NCI-H146 treated with DMSO at 0.1 percent for 48 hours (cell line): Measurements from ENCODE around the gene ERH.
"Not testable (repeated sequence)": the region's sequence is repeated elsewhere in the genome, so short reads cannot be mapped to it uniquely, and the experiment has no call there.

Source experiments
- DNase-seq: peaks from one replicate; lab custom pipeline; 2025; ENCODE audit not compliant: unreplicated experiment; lab: John Stamatoyannopoulos, UW

ERH gene

DNA sequence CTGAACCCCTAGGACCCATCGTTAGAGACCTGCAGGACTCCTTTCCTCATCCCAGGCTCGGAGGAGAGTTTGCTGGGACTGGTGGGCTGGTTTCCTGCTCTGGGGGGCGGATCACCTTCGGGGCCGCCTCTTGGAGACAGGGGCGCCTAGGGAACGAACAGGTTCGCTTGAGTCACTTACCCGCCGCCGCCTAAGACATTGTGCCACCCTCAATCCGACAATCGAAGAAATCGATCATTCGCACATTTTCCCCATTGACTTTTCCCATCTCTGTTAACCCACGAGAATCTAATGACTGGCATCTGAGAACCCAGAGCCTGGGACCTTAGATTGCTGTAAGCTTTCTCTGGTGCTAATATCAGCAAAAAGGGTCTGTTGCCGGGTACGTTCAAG, 715 bp upstream of the ERH start:
- no peak for DNase-seq

DNA sequence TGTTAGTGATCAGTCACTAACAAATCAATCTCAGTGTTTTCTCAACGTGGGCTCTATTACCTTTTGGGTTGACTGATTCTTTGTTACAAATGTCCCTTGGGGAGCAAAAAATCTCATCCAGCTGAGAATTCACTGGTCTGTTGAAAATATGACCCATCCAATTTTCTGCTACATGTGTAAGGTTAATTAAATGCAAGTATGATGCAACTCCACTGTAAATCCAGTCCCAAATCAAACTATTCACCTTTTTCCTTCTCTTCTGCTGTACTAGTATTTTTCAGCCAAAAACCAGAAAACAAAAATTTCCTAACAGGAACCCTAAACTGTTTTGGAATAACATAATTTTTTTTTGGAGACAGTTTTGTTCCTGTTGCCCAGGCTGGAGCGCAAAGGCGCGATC, 2.2 kb downstream of the ERH start:
- no peak for DNase-seq

DNA sequence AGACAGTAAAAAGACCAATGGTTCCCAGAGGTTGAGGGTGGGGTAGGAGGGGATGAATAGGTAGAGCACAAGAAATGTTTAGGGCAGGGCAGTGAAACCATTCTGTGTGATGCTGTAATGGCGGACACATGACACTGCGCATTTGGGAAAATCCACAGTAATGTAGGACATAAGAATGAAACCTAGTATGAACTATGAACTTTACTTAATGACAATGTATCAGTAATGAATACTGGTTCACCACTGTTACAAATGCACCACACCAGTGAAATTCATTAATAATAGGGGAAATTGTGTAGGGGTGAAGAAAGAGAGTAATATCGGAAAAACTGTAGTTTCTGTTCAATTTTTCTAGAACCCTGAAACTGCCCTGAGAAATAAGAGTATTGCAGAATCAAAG, 5.6 kb downstream of the ERH start:
- DNase-seq, result no peak

DNA sequence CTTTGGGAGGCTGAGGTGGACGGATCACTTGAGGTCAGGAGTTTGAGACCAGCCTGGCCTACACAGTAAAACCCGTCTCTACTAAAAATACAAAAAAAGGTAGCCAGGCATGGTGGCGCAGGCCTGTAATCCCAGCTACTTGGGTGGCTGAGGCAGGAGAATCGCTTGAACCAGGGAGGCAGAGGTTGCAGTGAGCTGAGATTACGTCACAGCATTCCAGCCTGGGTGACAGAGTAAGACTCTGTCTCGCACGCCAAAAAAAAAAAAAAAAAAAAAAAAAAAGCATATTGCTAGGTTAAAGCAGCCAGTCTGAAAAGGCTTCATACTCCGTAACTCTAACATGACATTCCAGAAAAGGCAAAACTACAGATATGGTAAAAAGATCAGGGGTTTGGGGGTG, 6.7 kb downstream of the ERH start:
- DNase-seq, result not testable (repeated sequence)

DNA sequence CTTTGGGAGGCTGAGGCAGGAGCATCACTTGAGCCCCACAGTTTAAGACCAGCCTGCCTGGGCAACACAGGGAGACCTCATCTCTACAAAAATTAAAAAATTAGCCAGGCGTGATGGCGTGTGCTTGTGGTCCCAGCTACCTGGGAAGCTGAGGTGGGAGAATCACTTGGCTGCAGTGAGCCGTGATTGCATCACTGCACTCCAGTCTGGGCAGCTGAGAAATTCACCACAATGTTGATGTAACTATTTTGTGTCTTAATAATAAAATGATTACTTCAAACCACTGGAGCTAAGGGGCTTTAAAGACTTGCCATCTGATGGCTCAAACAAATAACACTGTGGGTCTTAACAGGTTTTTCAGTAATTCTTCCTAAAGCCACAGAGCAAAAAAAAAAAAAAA, 10.8 kb downstream of the ERH start:
- DNase-seq, result no peak

DNA sequence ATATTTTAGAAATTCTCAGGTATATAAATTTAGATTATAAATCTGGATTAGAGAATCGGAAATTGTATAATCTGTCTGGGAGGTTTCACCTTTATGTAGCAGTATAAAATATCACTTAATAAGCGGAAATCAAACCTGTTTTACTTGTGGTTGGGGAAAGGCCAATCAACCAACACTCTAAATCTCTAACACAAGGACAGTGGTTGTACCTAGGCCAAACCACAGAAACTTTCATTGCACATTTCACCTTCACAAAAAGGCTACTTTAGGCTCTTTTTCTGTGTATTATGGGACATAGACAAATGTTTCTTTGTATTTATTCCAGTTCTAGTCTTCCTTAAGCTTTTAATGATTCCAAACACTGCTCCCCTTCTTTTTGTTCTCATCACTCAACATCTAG, 19.8 kb downstream of the ERH start:
- no peak for DNase-seq

DNA sequence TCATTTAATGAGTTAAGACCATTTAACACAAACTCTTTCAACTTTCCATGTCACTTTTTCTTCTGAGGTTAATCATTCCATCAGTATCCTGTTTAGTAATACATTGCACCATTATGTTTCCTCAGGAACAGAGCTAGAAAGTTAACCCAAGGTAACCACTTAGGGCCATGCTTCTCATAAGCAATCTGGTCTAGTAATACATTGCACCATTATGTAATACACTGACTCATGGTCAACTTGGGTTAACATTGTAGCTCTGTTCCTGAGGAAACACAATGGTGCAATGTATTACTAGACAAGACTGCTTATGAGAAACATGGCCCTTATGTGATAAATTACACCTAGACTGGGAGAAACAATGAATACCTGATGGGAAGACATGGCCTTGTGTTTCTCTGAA, 21.7 kb downstream of the ERH start:
- DNase-seq, result no peak

DNA sequence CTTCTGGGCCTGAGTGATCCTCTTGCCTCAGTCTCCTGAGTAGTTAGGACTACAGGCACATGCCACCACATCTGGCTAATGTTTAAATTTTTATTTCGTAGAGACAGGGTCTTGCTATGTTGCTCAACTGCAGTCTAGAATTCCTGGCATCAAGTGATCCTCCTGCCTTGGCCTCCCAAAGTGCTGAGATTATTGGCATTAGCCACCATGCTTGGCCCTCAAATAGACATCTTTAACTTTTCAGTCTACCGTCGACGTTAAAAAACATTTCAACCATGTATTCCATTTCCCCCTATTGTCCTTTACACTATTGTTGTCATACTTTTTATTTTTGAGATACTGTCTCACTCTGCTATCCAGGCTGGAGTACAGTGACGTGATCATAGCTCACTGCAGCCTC, 22.4 kb downstream of the ERH start:
- no peak for DNase-seq

DNA sequence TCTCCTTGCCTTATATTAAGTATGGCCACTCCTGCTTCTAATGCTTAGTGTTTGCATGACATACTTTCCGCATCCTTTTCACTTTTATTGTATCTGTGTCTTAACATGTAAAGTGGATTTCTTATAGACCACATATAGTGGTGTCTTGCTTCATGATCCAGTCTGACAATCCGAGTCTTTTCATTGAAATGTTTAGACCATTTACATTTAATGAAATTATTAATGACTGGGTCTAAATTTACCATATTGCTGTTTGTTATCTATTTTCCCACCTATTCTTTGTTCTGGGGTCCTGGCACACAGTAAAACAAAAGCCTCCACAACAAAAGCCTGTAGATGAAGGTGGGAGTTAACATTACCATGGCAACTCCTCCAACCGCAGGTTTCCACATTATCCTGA, 22.9 kb downstream of the ERH start:
- DNase-seq, result no peak

DNA sequence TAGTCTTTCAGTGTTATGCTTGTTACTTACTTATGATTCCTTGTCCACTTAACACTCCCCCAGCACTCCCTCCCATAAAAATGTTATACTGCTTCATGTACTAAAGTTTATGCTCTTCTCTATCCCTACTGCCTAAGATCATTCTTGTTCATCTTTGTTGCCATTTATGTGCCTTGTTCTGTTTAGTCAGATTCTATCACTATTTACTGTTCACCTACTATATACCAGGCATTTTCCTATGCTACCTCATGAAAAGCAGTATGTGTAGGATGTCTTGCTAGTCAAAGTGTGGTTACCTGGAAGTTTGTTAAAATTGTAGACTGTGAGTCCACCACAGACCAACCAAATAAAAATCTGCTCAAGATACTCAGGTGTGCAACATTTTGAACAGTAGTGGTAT, 23.9 kb downstream of the ERH start:
- no peak for DNase-seq

DNA sequence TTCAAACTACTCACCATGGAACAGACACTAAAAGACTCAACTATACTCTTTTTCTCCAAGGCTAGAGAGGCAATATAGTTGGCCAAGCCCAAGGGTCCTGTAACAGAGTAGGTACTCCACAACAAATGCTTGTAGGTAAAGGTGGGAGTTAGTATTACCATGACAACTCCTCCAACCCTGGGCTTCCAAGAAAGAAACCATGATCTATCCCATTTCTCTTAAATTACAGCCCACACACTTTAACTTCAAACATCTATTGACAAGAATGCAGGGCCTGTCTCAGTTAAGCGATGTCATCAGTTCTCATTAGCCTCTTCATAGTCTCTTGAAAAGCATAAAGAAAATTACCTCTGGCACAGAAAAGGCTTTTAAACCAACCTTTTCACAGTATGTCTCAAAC, 25.0 kb downstream of the ERH start:
- DNase-seq, result no peak

DNA sequence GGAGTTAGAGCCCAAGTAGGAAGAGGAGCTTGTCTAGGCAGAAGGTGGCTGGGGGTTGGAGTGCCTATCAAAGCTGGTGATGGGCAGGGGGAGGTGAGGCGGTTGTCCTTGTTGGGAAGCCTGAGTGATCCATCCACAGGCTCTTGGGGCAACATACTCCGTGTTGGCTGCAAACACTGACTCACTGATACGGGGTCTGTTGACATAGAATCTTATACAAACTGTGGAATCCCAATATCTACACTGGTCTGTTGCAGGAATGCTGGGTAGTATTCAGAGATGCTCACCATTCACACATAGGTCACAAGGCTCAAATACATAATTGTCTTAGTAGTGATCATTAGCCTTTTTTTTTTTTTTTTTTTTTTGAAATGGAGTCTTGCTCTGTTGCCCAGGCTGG, 26.0 kb downstream of the ERH start:
- no peak for DNase-seq

DNA sequence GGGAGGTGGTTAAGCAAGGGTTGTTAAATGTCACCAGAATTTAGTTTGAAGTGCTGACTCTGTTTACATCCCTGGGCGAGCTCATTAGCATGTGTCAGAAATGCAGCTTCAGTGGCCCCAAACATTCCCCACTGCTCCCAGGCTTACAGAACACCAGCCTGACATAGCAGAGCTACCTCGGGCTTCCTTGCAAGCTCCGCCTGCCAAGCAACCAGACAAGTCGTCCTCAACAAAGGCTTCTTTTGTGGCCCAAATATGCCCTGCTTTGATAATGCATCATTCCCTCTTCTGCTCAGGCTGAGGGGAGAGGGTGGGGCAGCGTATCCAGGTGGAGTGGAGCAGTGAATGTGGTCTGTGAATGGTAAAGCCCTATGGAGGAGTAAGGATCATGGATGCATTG, 28.0 kb downstream of the ERH start:
- no peak for DNase-seq

DNA sequence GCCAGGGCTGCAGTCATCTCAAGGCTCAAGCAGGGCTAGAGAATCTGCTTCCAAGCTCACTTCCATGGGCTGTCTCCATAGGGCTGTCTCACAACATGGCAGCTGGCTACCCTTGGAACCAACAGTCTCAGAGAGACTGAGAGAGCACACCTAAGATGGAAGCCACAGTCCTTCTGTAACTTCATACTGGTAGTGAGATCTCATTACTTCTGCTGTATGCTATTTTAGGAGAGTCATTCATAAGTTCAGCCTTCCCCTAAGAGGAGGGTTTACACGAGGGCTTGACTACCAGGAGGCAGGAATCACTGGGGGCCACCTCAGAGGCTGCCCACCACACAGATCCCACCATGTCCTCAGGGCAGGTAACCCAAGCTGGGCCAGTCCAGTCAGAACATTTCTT, 29.7 kb downstream of the ERH start:
- no peak for DNase-seq

DNA sequence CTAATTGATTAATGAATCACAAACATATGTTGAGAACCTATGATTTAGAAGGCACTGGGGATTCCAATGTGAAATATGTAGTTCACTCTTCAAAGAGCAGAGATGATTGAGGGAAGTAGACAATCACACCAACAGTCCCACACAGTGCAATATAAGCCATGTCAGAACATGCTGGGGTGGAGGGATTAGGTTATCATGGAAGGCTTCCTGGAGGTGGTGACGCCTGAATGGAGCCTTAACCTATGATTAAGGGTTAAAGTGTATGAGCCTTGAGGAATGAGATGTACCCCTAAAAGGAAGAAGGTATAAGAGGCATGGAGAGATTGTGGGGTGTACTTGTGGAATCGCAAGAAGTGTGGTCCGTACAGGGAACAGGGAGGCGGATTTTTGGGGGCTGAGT, 31.3 kb downstream of the ERH start:
- DNase-seq, result no peak

DNA sequence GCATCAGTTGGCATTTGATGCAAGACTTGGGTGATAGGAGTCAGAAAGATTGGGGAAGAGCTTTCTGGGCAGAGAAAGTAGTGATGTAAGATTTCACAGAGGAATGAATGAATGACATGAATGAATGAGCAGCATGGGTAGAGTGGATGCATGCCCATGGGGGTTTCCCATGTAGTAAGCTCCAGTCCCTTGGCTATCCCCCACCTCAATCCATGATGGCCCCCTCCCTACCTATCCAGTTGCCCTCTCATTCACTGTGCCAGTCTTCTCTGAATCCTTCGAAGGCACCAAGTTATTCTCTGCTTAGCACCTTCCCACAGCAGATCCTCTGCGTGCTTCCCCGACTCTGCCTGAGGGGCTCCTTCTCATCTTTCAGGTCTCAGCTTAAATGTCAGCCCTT, 32.0 kb downstream of the ERH start:
- DNase-seq, result no peak

DNA sequence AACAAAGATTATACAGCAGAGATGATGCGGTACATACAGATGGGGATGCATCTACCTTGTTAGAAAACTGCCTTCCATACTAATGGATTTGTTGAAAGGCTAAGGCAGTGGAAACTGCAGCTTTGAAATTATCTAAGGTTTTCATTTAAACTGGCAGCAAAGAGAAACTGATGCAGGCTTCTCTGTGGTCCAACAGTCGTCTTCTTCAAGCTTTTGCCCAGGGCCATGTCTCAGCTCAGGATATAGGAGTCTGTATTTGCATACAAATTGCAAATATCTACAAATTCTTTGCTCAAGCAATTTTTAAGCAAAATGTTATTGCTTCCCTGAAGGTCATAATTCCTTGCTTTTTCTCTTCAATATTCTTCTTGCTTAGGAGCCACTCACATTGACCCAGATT, 33.7 kb downstream of the ERH start:
- no peak for DNase-seq

DNA sequence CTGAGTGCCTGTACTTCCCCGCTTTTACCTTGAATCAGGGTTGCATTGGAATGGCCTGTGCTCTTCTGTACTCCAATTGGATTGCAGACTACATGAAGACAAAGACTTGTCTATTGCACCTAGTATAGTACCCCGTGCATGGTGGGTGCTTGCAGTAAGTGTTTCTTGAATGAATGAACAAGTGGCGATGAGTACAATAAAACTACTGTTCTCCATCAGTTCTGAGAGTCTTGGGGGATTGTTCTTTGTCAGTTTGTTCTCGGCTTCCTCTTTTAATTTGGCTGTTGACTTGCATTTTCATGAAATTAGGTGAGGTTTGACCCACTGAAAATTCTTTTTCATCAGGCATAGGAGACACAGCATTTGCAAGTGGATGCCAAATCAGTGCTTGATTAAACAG, 34.1 kb downstream of the ERH start:
- no peak for DNase-seq

DNA sequence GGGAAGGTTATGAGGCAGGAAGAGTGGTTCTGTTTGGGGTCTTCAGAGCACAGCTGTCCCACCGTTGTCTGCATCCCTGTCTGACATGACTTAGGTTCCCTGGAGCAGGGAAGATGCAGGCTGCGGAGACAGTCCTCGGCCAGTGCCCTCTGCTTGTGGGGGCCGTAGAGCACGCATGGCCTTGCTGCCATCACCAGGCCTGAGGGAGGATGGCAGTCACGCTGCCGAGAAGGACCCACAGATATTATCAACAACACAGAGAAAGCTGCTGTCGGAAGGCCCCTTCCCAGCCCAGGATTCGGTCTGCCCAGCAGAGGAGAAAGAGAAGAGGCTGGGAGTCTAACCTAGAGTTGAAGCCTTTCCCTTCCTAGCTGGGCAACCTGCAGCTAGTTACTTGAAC, 35.0 kb downstream of the ERH start:
- no peak for DNase-seq

DNA sequence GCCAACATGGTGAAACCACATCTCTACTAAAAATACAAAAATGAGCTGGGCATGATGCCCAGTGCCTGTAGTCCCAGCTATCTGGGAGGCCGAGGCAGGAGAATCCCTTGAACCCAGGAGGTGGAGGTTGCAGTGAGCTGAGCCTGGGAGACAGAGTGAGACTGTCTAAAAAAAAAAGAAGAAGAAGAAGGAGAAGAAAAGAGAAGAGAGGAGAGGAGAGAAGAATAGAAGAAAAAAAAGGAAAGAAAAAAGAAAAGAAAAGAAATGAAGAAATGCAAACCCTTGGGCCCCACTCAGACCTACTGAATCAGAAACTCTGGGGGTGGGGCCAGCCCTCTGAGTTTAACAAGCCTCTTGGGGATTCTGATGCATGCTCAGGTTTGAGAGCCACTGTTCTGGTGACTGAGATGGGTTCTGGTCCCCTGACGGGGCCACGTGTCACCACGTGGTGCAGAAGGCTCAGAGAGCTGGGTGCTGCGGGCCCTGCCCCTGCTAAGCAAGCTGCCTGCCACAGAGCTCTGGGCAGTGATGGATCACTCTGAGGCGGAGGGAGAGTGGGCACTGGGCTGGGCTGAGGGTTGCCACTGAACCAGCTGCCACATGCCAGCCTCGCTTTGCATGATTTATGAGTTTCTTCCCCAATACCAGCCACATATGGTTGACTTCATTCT, 37.5 kb downstream of the ERH start:
- DNase-seq, result no peak

DNA sequence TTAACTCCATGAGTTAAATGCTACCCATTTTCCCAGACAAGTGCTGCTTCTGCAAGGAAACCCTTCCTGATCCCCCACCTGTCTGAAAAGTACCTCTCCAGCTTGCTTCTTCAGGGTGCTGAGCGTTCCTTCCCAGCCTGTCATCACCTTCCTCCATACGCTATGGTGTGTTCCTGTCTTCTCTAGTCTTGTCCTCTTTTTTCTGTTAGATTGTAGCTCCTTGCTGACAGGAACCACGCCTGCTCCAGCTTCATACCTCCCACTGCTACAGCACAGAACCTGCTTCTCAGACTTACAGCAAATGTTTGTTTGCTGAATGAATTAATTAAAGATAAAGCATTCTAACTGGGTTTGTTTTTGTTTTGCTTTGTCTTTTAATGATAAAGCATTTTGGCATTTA, 39.1 kb downstream of the ERH start:
- DNase-seq, result no peak

DNA sequence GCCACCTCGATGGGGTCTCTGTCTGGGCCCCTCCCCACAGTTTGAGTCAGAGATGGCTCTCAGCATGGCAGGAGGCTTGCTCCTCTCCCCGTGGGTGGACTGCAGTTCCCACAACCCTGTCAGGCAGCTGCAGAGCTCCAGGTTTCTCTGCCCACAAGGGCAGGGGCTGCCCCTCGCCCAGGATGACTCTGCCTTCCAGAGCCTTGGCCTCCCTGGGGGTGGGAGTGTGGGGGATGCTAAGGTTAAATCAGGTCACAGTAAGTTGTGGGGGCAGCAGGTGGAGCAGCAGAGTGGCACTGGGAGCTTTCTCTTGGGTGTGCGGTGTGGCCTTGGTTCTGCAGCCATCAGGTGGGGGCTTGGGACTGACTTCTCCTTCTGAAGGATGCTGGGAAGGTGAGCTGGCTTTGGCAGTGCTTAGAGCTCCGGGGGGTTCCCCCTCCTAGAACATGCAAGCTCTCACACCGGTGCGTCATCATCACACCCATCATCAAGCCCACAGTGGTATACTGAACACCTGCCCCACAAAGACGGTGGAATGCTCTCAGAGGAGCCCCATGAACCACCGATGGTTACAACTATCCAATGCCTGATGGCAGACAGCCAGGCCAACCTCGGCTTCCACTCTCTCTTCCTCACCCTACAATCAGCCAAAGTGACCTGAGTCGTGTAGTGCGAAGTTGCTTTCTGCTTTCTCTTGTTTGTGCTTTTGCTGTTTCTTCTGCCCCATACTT, 39.7 kb downstream of the ERH start:
- DNase-seq, result no peak

DNA sequence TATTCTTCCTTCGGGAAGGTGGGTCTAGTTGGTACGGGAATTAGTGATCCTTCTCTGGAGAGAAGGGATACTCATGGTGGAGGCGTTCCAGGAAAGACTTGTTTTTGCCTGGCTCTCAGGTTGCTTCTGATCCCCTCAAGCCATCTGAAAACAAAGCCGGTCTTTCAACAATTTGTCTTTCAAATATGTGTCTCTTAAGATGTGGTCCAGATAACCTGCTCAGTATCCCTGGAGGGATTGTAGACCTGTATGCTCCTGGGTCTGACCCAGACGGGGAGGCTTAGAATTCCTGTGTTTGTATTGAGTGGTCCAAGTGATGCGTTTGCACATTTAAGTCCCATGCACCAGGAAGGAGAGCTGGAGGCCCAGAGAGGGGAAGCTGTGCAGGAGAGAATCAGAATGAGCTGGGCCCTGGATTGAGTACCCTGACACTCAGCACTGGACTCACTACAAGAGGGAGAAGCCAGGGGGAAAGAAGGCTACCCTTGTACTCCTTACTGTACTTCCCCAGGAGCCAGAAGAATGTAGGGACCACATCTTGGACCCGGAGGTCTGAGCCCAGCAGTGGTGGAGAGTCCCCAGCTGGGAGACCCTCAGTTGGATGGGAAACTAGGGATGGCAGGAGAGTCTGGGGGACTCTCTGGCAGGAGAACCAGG, 40.4 kb downstream of the ERH start:
- DNase-seq, result no peak
